HG03066 (cell line): Measurements from ENCODE around the gene OR2H1.

ENCODE experiments used
- ATAC-seq: cut with Tn5 transposase; IDR thresholded peaks from one replicate; pipeline ENCODE4 v1.9.1; 2021; ENCODE audit warnings: low read depth; ENCODE audit not compliant: unreplicated experiment

OR2H1 gene

DNA sequence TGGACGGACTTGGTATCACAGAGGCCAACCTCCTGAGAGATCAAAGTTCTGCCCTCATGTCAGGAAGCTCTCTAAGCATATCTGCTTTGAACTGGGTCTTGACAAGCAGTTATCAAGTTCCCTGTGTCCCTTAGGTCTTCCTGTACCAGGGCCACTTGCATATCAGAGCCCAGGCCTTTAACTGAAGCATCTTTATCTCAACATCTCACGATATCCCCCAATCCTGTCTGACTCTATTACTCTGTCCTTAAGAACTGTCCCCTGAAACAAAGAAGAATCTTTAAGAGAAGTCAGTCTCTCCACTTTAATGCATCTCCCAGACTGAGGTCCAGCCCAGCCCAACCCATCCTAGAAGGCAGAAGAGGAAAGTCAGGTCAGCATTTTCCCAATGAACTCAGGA lies 22.6 kb downstream of the OR2H1 start:
- no peak for ATAC-seq

DNA sequence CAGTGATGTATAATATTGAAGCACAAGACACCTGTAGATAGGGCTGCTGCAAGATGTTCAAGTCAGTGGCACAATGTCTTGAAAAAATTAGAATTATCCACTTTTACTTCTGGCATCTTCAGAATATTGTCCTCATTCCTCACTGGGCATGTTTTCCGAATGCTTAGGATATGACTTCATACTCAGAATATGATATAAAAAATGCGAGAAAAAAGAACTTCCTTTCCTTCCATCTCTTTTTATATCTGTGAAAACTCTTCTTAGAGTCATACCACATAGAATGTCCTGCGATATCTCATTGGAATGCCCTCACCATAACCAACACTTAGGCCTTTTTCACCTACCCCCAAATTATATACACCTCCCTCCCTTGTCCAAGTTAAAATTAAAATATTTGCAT lies 26.2 kb downstream of the OR2H1 start:
- ATAC-seq: no peak

DNA sequence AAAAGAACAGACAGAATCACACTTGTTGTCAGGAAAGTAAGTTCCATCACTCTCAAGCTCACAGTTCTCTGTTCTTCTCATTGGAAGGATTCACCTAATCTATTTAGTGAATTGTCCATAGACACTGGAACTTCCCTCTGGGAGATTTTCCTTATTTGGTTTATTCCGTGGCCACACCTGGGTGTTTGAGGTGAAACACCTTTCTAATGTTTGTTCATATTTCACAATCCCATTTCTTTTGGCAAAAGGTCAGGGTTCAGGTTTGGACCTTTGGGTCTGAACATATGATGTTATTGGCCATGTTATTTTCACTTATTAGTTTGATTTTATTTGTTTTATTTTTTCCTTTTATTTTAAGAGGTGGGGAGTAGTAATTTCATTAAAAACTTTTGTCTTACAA lies 26.8 kb downstream of the OR2H1 start:
- ATAC-seq: no peak

DNA sequence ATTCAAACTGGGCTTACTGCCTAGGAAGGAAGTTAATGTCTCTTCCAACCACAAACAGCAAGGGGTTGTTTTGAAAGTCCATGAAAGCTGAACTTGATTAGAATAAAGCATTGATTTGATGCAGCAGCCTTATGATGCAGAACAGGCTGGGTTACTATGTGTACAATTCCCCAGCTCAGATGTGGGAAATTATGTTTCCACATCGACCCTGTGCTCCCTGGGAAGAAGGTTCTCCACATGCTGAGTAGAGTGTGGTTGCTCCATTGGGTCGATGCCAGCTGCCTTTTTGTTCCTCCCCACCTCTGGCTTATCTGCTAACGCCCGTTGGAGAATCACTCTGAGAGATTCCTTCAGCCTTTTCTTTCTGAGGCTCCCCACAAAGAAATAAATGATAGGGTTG lies 29.6 kb downstream of the OR2H1 start:
- ATAC-seq: no peak

DNA sequence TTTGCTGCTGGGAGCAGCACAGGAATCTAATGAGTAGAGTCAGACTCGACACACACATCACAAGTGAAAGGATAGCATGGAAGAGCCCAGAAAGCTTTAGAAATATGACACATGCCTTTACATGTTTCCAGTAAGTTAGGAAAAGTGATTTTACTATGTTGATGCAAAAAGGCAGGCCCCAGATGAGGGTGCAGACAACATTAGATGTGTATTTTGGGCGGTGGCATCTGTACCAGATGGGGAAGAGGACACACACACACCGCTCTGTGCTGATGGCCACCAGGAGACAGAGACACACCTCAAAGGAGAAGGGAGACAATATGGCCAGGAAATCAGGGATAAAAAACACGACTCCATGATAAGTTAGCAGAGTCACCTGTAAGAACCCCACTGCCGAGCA lies 30.2 kb downstream of the OR2H1 start:
- no peak for ATAC-seq

DNA sequence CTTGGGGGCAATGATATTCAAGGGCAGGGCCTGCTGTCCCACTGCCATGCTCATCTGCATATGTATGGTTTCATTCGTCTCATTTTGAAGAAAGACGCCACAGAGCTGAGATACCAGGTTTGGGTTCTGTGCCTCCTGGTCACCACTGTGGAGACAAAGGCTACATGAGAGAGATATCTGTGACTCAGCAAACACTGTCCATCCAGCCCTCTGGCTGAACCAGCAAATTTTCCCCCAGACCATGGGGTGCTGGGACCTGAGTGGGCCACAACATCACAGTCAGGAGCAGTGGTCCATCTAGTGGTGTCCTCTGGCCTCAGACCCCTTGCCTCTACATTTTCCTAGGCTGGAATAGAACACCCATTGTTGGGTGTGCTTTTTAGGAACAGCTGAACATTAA lies 30.7 kb downstream of the OR2H1 start, which contains the start of gene MAS1L:
Gene MAS1L, minus strand, starts transcription at position 297 of the 400 bp plus-strand sequence. Its CDS starts 54 bp downstream, at position 243.
- ATAC-seq: no peak

DNA sequence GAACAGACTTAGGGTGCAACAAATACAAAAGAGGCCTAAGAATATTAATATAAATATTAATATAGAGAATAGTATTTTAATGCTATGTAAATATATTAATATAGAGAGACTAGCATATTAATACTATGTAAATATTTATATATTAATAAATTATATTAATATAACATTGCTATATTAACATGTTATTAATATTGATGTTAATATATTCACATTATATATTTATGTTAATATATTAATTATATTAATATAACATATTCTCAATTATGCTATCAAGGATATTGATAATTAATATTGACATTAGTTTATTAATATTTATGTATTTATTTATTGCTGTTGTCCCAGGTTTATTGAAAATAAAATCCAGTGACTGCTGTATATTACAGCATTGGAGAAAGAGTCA lies 31.9 kb downstream of the OR2H1 start:
- ATAC-seq: no peak

DNA sequence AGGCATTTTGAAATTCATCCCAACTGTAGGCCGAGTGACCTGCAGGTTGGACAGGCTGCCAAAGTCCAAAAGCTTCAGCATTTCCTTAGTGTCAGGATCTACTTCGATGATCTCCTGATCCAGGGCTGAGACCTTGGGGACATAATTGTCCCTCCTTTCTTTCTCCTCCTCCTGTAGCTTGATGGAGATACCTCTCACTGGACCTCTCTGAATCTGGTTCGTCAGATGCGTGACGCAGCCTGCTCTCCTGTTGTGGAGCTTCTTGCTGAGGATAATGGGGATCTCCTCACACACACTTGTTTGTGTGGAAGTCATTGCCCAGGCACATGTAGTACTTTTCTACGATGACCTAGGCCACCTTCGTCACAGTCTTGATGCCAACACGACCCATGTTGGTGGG lies 32.3 kb downstream of the OR2H1 start:
- no peak for ATAC-seq

DNA sequence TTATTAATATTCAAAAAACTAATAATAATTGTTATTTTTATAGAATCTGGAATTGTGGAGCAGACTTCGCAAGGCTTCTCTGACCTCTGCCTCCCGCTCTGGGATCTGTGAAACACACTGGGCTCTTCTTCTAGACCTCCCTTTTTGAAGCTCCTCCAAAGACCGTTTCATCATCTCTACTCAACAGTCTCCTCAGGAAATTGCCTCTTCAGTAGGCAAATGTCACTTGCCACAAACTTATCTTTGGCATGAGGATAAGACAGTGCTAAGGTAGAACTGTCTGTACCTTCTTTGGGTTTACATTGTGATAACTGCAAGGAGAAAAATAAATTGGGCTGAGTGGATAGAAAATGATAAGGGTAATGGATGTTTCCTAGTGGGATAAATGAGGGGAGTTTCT lies 33.1 kb downstream of the OR2H1 start:
- no peak for ATAC-seq

DNA sequence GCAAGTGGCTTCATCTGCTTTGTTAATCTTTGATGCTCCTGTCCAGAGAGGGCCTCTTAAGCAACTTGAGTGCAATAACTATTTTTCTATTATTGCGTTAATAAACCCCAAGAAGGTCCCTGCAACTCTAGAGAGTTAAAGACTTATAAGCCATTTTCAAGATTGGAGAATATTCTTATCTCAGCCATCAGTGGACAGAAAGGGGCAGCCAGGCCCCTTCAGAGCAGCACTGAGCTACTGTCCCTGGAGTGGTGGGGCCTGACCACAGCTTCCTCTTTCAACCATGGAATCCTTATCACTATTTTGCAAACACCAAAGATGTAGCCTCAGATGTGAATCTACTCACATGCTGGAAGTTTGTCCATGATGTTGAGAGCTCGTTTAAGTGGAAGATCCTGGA lies 33.6 kb downstream of the OR2H1 start:
- ATAC-seq: no peak

DNA sequence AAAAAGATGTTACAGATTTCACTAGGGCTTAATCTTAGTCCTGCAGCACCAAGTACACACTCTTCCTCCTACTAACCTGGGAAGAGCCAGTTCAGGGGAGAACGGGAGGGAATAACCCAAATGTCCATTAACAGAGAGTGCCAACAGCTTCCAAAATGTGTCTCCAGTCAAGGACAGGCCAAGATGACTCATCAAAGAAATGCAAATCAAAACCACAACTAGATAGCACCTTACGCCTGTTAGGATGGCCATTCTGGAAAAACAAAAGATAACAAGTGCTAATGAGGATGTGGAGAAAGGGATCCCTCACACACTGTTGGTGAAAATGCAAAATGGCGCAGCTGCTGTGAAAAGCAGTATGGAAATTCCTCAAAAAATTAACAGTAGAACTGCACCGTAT lies 34.6 kb downstream of the OR2H1 start:
- no peak for ATAC-seq

DNA sequence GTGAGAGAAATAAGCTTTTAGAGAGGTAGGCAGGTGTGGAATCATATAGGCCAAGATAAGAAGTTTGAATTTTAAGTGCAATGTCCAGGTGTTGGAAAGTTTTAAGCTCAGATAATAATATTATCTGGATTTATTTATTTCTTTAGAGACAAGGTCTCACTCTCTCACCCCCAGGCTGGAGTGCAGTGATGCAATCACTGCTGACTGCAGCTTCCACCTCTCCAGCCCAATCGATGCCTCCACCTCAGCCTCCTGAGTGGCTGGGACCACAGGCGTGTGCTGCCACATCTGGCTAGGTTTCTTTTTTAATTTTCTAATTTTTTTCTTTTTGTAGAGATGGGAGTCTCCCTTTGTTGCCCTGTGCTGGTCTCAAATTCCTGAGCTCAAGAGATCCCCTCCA lies 36.3 kb downstream of the OR2H1 start:
- no peak for ATAC-seq

DNA sequence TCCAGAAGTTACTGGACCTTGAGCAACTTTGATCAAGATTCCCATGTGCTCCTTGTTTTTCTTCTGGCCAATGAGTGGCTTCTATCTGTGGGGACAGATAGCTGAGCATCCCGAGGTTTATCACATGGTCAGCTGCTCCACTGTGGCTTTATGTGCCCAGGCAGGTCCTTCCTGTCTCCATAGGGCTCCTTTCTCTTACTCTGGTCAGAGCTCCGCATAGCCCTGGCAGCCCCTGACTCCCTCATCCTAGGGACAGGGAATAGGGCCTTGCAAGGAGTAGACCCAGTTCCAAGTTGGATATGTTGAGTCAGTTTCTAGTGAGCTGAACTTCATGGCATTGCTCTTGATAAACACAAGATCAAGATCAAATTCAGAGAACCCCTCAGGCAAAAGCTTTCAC lies 37.2 kb downstream of the OR2H1 start:
- no peak for ATAC-seq

DNA sequence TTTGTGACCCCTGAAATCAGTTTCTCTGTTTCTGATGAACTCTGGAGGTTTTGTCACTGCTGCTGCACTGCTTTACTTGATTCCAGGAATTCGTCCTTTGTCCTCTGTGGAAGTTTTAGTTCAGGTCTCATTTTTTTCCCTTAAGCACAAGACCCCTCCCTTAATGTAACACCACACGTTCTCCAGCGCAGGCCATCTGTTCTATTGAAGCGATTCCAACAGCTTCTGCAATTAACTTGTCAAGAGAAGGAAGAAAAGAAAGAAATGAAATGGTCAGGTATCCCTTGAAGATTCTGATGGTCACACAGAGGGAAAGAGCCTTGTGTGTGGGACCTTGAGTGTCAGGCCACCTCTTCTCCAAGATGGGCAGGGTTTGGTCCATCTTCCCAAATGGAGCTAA lies 38.6 kb downstream of the OR2H1 start:
- no peak for ATAC-seq

DNA sequence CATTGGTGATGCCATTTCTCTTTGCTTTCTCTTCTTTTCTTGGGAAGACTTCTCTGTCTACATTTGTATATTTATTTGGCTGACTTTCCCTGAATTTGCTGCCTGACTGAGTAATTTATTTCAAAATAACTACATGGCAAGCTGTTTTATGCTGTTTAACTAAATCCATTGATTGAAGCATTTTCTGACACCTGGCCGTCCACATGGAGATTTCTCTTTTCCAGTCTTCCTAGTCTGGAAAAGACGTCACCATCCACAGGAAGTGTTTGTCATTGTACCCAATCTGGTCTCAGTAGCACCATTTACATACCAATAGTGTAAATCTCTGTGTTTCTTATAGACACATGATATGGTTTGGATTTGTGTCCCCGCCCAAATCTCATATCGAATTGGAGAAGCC lies 40.0 kb downstream of the OR2H1 start:
- no peak for ATAC-seq

DNA sequence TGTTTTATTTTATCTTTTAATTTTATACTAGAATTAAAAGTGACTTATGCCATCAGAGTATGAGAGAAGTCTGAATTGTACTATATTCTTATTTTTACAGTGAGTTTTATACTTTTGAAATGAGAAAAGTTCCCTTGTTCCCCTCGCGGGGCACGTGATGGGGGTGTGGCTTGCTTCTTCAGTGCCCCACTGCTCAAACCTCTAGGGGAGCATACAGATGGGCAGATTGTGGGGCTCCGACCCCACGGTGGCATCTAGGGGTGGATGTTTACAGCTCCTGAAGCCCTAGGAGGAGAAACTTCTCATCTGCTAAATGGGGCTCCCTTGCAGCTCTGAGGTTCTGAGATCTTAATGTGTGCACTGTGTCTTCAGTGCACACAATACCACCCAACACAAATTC lies 42.7 kb downstream of the OR2H1 start:
- no peak for ATAC-seq

DNA sequence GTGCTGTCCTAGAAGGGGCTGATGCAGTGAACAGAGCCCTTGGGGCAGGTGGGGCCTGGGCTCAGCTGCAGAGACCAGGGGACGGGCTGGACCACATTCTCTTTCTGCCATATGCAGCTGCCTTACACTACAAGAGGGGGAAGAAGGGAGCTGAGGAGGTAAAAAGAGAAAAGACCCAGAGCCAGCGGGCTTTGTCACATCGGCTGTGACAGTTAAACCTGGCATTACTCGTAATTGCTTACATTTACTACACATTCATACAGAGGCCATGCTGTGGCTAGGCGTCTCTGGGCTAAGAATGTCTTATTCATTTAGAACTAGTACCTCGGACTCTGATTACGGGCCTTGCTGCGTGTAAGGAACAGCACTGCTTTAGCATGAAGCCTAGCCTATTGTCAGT lies 43.6 kb downstream of the OR2H1 start:
- no peak for ATAC-seq

DNA sequence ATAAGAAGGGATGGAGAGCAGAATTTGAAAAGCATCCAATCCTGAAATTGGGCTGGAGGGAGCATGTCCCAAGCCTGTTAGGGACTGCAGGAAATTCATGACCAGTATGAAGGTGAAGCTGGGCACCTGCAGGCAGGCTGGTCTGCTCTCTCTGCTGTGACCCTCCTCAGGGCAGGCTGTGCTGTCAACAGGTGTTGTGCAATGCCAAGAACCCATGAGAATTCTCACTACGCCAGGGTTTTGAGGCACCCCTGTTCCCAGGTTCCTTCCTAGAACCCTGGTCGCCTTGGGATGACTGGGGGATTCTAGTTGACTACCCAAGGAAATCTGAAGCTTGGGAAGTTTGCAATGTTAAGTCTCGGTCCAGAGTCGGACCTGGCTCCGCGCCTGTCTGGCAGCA lies 44.2 kb downstream of the OR2H1 start:
- no peak for ATAC-seq

DNA sequence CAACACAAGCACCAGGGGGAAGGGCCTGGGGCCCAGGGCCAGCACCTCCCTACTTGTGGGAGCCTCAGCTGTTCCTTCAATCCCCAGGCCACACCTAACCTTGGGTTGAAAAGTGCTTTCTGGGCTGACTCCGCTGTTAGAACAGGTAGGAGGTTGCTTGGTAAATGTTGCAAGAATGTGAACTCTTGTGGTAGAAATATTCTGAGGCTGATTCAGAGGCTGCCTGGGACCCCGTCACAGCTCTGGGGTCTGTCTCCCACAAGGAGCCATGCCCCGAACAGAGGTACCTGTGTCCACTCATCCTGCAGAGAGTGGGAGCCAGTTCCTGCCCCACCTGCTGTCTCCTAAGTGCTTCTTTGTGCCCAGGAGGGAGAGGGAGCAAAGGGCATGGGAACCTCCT lies 45.2 kb downstream of the OR2H1 start:
- ATAC-seq: no peak

DNA sequence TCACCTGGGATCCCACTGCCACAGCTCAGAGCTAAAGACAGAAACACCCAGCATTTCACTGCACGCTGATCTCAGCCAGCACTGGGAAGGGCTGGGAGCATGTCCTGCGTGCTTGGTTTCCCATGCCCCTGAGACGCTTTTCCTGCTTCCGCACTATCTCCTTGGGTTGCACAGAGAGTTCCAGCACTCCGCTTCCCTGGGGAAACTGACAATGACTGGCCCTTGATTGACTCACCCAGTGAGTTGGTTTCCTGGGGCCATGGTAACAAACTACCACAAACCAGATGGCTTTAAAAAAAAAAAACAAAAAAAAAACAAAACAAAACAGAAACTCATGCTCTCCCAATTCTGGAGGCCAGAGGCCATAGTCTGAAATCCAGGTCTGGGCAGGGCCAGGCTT lies 45.6 kb downstream of the OR2H1 start:
- ATAC-seq: no peak

DNA sequence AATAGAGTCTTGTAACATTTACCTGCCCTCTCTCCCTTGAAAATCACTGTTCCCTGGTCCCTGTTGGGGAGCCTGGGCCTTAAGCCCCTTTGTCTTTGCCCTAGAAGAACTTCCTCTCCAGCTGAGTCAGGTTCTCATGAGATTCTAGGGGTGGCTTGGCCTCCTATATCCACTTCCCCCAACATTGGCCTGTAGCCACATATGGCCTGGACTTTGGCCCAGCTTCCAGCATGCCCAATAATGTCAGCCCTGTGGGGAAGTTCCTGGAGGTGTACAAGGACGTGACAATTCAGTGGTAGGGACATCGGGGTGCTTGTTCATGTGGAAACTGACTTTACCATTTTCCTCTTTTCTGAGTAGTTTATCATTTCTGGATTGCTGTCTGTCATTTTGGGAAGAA lies 48.0 kb downstream of the OR2H1 start:
- ATAC-seq: no peak

DNA sequence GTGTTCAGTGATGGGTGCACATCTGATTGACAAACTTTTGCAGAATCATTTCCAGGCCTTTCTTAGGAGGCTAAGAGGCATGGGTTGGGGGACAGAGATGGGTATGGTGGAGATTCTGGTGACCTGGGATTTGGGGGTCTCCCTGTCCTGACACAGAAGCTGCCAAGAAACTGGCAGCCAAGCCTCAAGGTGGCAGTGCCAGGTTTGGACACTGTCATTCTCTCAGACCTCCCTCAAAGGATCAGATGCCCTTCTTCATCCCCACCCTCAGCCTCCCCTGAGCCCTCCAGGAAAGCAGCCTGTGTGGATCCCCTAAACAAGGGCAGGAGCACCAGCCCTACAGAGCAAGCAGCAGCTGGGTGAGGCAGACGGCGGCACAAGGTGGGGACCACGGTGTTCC lies 48.9 kb downstream of the OR2H1 start:
- ATAC-seq: no peak

DNA sequence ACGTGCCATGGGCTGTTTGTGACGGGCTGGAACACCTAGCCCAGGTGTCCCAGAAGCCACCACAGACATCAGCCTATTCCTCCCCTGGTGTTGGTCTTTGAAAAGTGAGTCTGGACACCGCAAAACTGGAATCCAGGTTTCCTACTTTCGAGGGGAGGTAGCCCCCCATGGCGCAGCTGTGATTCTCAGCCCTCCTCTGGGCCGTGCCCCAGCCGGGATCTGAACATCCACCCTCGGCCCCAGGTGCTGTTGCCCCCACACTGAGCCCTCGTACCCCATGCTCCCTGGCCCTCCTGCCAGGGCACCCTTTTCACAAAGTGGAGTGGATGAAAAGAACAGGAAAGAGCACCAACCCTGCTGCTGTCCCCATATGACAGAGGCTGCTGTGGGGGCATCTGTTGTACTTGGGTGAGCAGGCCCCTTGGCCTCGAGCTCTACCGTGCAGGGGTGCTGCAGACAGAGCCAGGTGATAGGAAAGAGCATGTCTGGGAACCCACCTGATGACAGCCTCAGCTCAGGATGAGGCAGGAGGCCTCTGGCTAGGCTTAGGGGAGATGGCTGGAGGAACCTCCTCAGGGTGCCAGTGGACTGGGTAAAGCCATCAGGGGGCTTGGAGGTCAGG lies 49.6 kb downstream of the OR2H1 start:
- ATAC-seq: no peak
